ENCODE measurements around the gene SYT15. TPM values are rescaled to one million over a fixed set of nuclear protein-coding genes. Genes with fewer than 3 reads are reported as not detected.
A peak's percentile ranks its signal among the peaks of the same experiment; 100 is the strongest.

Gene SYT15
- total and polyA plus RNA-seq, 2 of the 4 experiments (the other 2 are of a cell fraction) = 0.54 to 0.68 TPM

GRCh38 chr10:46550795-46551700 lies 27.9 kb upstream of the SYT15 start:
- BruUV-seq (replicated peaks) = no TSS peak
- dilution Hi-C loops (cut with HindIII; ENCODE audit: low sequenced_read_pairs, unreplicated experiment) = no loop called here
- TF ChIP-seq MXI1 (IDR thresholded peaks at IDR 0.05; ENCODE audit: borderline replicate concordance, low read depth, low read length) (no peak), CEBPB (IDR thresholded peaks at IDR 0.05; ENCODE audit: low read depth, low read length) (no peak), MAZ (IDR thresholded peaks at IDR 0.05; ENCODE audit: borderline replicate concordance, low read depth, low read length) (no peak), CHD1 (IDR thresholded peaks at IDR 0.05; ENCODE audit: low read depth, low read length) (no peak), MAFK (IDR thresholded peaks at IDR 0.05; ENCODE audit: low read depth, low read length) (no peak), BHLHE40 (IDR thresholded peaks at IDR 0.05; ENCODE audit: low read depth, low read length) (no peak)

More at GRCh38 chr10:46550795-46551700, 27.9 kb upstream of the SYT15 start:
- Histone ChIP-seq H2BK5ac (ENCODE audit: low read depth, low read length, poor library complexity, severe bottlenecking) (no peak overlapping the region), H3K9ac (ENCODE audit: low read depth, low read length) (no peak overlapping the region), H2AK5ac (ENCODE audit: low read depth, low read length) (no peak overlapping the region), H2BK20ac (ENCODE audit: low read depth, low read length) (no peak overlapping the region), H3K18ac (ENCODE audit: low read depth, low read length) (no peak overlapping the region), H4K91ac (ENCODE audit: insufficient read depth, low read depth, low read length) (no peak overlapping the region), H3K4ac (ENCODE audit: low read depth, low read length) (no peak overlapping the region), H3K4me3 (ENCODE audit: insufficient read depth, low read depth, low read length) (no peak overlapping the region), H3K27me3 (ENCODE audit: control insufficient read depth, insufficient read depth, low read length) (peaks cover 32% of the 10 kb centered on the region), H2BK120ac (ENCODE audit: low read depth, low read length) (no peak overlapping the region), H3K79me1 (ENCODE audit: low read depth in 1 of 2, low read length in 2 of 2) (no peaks in the 10 kb centered on the region), H4K5ac (ENCODE audit: low read depth, low read length) (no peak overlapping the region), H3K23ac (ENCODE audit: low read depth, low read length) (0 out of 2 replicates have a peak overlapping the region, but pooled peaks have one; percentile 2), H3K36me3 (ENCODE audit: control insufficient read depth, insufficient read depth, low read length) (no peaks in the 10 kb centered on the region), H2BK15ac (ENCODE audit: low read depth, low read length) (no peak overlapping the region), H3K9me1 (ENCODE audit: insufficient read depth, low read length) (peaks cover 3% of the 10 kb centered on the region; the same call in 1 of the 2 replicates), H3K27ac (ENCODE audit: insufficient read depth, low read length) (no peak overlapping the region), H4K8ac (ENCODE audit: low read depth in 2 of 2, low read length in 2 of 2) (no peak overlapping the region), H4K20me1 (ENCODE audit: insufficient read depth, low read length) (no peaks in the 10 kb centered on the region), H2AFZ (replicated peaks; ENCODE audit: low read length, poor library complexity) (peak overlapping the region; percentile 9), H2AK9ac (replicated peaks; ENCODE audit: low read depth, low read length, poor library complexity) (peak overlapping the region; percentile 24), H3K56ac (ENCODE audit: extremely low read depth, insufficient read depth, low read length) (no peak overlapping the region), H3K4me1 (ENCODE audit: control insufficient read depth, insufficient read depth, low read length) (no peaks in the 10 kb centered on the region; the same call in 1 of the 2 replicates), H3K9me3 (ENCODE audit: control insufficient read depth, insufficient read depth, low read length) (no peaks in the 10 kb centered on the region), H3K14ac (replicated peaks; ENCODE audit: low read depth, low read length) (no peak overlapping the region), H3K4me2 (ENCODE audit: low read depth, low read length) (no peak overlapping the region)
- DNase-seq = no peak
- no peak for ATAC-seq (ENCODE audit: low read depth)
- CTCF ChIA-PET = no interaction called here
- 64% methylated on average over 7 of the region's 8 CpGs; no CpG with 5 or more reads in 1 of the 2 experiments for WGBS, 2 experiments (ENCODE audit: extremely low coverage in 2 of 2, insufficient read length in 1 of 2)
- intact Hi-C loops (cut with micrococcal nuclease) (no loop called here), in situ Hi-C loops (cut with MboI; ENCODE audit: low sequenced_read_pairs) (no loop called here)
- POLR2A ChIA-PET (ENCODE audit: unreplicated experiment) = no interaction called here

Measured in IMR-90 (cell line).